GM18867 (cell line): ENCODE data around the gene IFNA2.
A peak's percentile ranks its signal among the peaks of the same experiment; 100 is the strongest.
"Not testable (repeated sequence)": the region's sequence is repeated elsewhere in the genome, so short reads cannot be mapped to it uniquely, and the experiment has no call there.

Experiments used
- ATAC-seq: cut with Tn5 transposase; IDR thresholded peaks from one replicate; pipeline ENCODE4 v1.9.1; 2021; ENCODE audit warnings: mild to moderate bottlenecking, moderate library complexity; ENCODE audit not compliant: unreplicated experiment

IFNA2 gene

GRCh38 chr9:21383627-21384026 is 1.6 kb downstream of the IFNA2 start:
- no peak for ATAC-seq

- peak; percentile 98 for ATAC-seq
Observed at GRCh38 chr9:21381448-21382339, 3.5 kb downstream of the IFNA2 start.

- ATAC-seq, result not testable (repeated sequence)
Observed at GRCh38 chr9:21371467-21371866, 13.7 kb downstream of the IFNA2 start.

- no peak for ATAC-seq
Observed at GRCh38 chr9:21367957-21368356, 17.2 kb downstream of the IFNA2 start, which contains the start of gene IFNA13. Gene IFNA13 (minus strand): TSS chr9:21368057. CDS start chr9:21368010, 47 bp downstream.

GRCh38 chr9:21367169-21367568 is 18.0 kb downstream of the IFNA2 start:
- peak; percentile 80 for ATAC-seq

- ATAC-seq, result no peak
Observed at GRCh38 chr9:21362287-21362686, 22.9 kb downstream of the IFNA2 start.

- ATAC-seq, result peak; percentile 95
Observed at GRCh38 chr9:21357479-21358460, 27.4 kb downstream of the IFNA2 start.

DNA sequence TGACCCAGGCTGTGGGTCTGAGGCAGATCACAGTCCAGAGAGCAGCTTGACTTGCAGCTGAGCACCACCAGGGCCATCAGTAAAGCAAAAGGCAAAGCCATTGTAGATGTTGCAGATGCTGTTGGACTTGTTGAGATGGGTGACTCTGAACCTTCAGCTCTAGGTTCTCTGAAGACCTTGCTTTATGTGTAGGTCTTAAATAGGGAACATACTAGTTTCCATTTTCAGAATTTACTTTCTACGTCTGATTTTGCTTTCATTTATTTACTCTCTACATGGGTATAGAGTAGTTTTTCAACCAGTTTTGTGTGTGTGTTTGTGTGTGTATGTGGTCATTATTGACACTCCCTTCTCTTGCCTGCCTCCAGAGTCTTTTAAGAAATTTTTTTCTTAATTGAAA is 34.4 kb downstream of the IFNA2 start, which contains the start of gene IFNA6:
Gene IFNA6, minus strand, starts transcription at position 101 of the 400 bp plus-strand sequence. Its CDS starts 0 bp downstream, at position 101.
- ATAC-seq, result no peak

DNA sequence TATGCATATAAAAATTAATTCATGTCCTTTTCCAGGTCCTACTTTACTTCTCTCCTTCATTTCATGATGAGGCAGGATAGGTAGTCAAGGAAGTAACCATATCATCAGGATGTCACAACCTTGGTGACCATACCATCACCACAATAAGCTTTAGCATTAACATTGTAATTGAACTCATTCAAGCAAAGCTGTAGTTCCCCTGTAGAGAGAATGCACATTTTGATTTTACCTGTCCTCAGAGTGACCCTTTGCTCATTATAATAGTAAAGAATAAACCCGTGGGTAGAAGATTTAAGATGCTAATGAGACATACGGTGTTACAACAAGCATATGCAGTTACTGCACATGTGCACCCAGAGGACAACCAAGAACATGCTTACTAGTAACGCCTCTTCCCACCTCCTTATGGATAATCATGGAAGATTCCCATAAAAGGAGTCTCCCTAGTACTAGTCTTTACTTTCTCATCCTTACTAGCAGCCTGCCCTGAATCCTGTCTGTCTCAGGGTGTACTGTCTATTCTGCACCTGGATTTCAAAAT is 36.7 kb downstream of the IFNA2 start:
- no peak for ATAC-seq

GRCh38 chr9:21340735-21341134 is 44.5 kb downstream of the IFNA2 start:
- ATAC-seq, result peak; percentile 70

GRCh38 chr9:21336457-21336856 is 48.7 kb downstream of the IFNA2 start:
- no peak for ATAC-seq

DNA sequence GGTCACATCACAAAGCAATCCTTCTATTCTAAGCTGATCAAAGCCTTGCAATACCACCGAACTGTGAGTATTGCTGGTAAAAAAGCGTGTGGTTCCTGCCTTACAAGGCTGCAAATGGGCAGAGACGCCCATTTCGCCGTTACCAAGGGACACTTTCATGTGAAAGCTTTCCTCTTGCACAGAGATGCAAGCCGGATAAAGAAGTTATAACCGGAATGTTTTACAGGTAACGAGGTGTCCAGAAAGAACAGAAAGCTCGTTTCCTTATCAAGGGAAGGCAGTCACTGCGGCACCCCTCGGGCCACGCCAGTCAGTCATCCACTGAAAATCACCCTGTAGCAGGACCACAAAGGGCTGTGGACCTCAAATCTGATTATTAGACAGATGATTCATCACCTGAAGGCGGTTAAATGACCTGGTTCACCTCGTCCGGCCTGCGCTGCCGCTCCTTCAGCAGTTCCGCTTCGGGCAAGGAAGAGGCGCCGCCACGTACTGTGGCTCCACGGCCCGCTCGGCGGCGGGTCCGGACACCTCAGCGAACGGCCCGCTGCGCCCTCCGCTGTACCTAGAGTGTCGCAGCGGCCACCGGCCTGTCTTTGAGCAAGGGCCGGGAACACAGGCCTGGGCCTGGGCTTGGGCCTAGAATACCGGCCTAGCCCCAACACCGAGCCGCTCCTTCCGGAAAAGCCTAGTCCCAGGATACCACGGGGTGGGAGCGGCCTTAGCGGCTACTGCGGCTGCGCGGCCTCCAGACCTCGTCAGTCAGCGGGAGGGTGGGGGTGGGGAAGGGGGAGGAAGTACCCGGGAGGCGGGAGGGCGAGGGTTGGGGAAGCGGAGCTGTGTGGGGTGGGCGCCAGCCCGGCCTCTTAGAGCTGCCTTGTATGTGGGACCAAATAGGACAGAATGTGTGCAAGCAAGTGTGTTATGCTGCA is 50.2 kb downstream of the IFNA2 start, which contains the start of gene KLHL9:
Gene KLHL9, minus strand, starts transcription at position 704 of the 932 bp plus-strand sequence. Its CDS starts 545 bp downstream, at position 159.
- ATAC-seq, result peak; percentile 89
